ENCODE measurements around the gene ADAMTS17.

The ADAMTS17 gene

DNA sequence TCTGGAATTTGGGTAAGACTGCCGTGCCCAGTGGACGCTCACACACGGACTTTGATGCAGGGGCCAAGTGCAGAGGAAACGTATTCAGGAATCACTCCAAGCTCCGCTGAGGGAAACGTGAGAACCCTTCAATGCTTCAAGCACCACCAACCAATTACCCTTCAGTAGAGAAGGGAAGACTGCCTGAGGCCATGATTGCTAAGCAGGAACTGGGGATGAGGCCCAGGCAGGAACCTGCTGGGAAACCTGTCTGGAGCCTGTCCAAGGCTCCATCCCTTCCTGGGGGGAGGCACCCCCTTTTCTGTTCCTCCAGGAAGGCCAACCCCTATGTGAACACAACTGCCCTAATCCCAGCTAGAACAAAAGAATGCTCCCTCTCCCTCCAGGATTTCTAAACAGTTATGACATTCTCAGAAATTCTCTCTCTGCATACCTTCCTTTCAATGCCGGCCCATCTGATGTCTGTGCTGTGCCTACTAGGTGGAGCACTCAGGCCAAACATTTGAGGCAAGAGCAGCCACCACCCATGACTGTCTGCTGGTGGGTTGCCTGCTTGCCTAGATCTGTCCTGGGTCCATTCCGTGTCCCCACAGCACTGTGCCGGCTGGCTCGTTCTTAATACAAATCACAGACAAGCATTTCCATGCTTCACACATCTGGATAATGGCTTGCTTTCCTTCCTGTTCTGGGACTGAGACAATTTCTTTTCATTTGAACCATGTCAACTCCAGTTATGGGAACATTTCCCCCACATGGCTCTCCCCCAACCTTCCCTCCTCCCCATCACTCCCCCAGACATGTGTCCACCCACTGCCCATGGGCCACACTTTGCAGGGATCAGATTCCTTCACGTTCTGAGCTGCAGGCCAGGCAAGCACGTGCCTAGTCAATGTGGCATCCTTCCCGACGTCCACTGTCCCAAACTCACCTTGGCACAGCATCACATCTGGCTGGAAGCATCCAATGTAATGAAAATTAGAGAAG, 149.4 kb downstream of the ADAMTS17 start:
- H3K27me3 ChIP-seq (ENCODE audit: insufficient read depth, low read depth, severe bottlenecking) = peaks cover 18% of the 10 kb centered on the region
- H3K4me3 ChIP-seq (ENCODE audit: low read depth, low read length) = no peak overlapping the region
- H3K36me3 ChIP-seq = no peaks in the 10 kb centered on the region
- TF ChIP-seq, protein P1, sequence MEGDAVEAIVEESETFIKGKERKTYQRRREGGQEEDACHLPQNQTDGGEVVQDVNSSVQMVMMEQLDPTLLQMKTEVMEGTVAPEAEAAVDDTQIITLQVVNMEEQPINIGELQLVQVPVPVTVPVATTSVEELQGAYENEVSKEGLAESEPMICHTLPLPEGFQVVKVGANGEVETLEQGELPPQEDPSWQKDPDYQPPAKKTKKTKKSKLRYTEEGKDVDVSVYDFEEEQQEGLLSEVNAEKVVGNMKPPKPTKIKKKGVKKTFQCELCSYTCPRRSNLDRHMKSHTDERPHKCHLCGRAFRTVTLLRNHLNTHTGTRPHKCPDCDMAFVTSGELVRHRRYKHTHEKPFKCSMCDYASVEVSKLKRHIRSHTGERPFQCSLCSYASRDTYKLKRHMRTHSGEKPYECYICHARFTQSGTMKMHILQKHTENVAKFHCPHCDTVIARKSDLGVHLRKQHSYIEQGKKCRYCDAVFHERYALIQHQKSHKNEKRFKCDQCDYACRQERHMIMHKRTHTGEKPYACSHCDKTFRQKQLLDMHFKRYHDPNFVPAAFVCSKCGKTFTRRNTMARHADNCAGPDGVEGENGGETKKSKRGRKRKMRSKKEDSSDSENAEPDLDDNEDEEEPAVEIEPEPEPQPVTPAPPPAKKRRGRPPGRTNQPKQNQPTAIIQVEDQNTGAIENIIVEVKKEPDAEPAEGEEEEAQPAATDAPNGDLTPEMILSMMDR (IDR thresholded peaks at IDR 0.05; ENCODE audit: low read depth, low read length) = no peak
- DNase-seq = no peak
- H3K27ac ChIP-seq = no peak overlapping the region
- H3K9me3 ChIP-seq (ENCODE audit: severe bottlenecking) = no peaks in the 10 kb centered on the region

DNA sequence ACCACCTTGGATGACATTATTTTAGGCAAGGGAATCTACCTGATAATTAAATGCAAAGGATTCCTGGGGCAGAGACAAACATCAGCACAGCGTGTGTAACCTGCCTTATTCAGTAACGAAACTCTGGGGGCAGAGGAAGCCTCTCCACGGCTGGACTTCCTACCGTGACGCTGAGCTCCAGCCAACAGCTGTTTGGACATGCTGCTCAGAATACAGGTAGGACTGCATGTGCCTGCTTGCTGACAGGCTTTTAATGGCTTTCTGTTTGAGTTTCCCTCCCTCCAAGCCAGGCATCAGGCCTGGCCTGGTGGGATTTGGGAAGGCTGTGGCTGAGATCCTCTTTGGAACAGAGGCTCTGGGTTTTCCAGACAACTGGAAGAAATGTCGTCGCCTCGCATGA, 150.6 kb downstream of the ADAMTS17 start:
- H3K9me3 ChIP-seq (ENCODE audit: severe bottlenecking) = no peaks in the 10 kb centered on the region
- TF ChIP-seq, protein P1 (IDR thresholded peaks at IDR 0.05; ENCODE audit: low read depth, low read length) = no peak
- H3K36me3 ChIP-seq = no peaks in the 10 kb centered on the region
- peaks cover 17% of the 10 kb centered on the region for H3K27me3 ChIP-seq (ENCODE audit: insufficient read depth, low read depth, severe bottlenecking)
- no peak overlapping the region for H3K27ac ChIP-seq
- no peak for DNase-seq
- H3K4me3 ChIP-seq (ENCODE audit: low read depth, low read length) = no peak overlapping the region

DNA sequence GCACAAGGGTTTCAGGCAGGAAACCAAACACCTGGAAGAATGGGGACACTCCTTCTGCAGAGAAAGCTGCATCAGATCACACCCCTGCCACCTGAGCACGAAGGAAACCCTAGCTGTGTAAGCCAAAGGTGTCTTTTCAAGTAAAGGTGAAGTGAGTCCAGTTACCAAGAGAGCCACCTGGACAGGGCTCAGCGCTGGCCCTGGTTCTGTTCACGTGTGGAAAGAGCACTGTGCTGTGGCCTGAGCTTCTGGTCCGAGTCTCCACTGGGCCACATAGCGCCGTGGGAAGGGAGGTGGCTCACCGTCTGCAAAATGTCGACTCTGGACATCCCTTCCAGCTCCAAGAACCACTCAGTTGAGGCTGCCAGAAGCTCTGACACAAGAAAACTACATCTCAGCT, 151.1 kb downstream of the ADAMTS17 start:
- H3K27ac ChIP-seq = no peak overlapping the region
- no peaks in the 10 kb centered on the region for H3K9me3 ChIP-seq (ENCODE audit: severe bottlenecking)
- no peak for DNase-seq
- H3K27me3 ChIP-seq (ENCODE audit: insufficient read depth, low read depth, severe bottlenecking) = peaks cover 17% of the 10 kb centered on the region
- TF ChIP-seq, protein P1 (IDR thresholded peaks at IDR 0.05; ENCODE audit: low read depth, low read length) = no peak
- no peak overlapping the region for H3K4me3 ChIP-seq (ENCODE audit: low read depth, low read length)
- H3K36me3 ChIP-seq = no peaks in the 10 kb centered on the region

DNA sequence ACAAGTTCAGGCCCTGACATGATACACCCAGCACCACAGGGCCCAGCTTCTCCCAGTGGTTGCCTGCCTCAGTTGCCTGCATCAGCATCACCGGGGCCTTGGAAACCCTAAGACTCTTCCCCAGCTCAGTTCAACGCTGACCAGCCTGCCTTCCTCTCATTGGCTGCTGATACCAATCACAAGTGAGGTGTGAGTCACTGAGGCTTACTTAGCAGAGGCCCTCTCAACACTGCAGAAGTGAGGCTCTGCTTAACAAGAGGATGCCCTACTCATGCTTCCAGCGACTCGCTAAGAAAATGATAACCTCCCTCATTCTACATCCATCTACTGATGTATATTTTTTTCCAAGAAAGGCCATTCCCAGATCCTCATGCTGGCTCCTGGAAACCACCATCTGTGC, 151.9 kb downstream of the ADAMTS17 start:
- H3K27ac ChIP-seq = no peak overlapping the region
- H3K9me3 ChIP-seq (ENCODE audit: severe bottlenecking) = no peaks in the 10 kb centered on the region
- H3K27me3 ChIP-seq (ENCODE audit: insufficient read depth, low read depth, severe bottlenecking) = peaks cover 17% of the 10 kb centered on the region
- H3K4me3 ChIP-seq (ENCODE audit: low read depth, low read length) = no peak overlapping the region
- no peaks in the 10 kb centered on the region for H3K36me3 ChIP-seq
- TF ChIP-seq, protein P1 (IDR thresholded peaks at IDR 0.05; ENCODE audit: low read depth, low read length) = no peak
- DNase-seq = no peak

DNA sequence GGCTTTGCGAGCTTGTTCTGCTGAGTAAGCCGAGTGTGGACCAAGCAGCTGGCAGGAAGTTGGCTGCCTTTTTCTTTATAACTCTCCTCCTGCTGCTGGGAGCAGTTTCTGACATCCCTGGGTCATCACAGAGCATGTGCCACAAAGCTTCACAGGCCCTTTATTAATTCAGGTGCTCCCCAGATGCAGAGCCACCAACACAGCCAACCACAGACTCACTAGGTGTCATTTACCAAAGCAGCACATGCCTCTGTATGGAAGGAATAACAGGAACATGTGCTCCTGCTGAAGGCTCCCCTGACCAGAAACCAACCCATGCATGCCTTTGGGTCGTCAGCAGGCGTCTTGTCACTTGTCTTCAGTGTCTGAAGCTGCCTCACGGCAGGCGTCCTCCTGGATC, 152.5 kb downstream of the ADAMTS17 start:
- Histone ChIP-seq H3K9me3 (ENCODE audit: severe bottlenecking) (no peaks in the 10 kb centered on the region), H3K36me3 (no peaks in the 10 kb centered on the region), H3K27ac (no peak overlapping the region), H3K27me3 (ENCODE audit: insufficient read depth, low read depth, severe bottlenecking) (peaks cover 13% of the 10 kb centered on the region), H3K4me3 (ENCODE audit: low read depth, low read length) (no peak overlapping the region)
- TF ChIP-seq, protein P1 (IDR thresholded peaks at IDR 0.05; ENCODE audit: low read depth, low read length) = no peak
- no peak for DNase-seq
